H1 (cell line): ENCODE results near the gene GUCA1A. TPM values are rescaled to one million over a fixed set of nuclear protein-coding genes. Genes with fewer than 3 reads are reported as not detected.
"Not testable (repeated sequence)": the region's sequence is repeated elsewhere in the genome, so short reads cannot be mapped to it uniquely, and the experiment has no call there.

Source experiments
- CTCF ChIA-PET: fragments of 300-600 bp; sonication (Branson Sonifier 250); formaldehyde crosslinking; loops from one replicate; lab custom pipeline; 2021; ENCODE audit not compliant: partially characterized antibody; lab: Charles Lee
- POLR2A ChIA-PET: fragments of 300-600 bp; sonication (Branson Sonifier 250); formaldehyde crosslinking; loops from one replicate; lab custom pipeline; 2021; ENCODE audit warnings: inconsistent platforms; ENCODE audit not compliant: partially characterized antibody; lab: Charles Lee
- DNase-seq, 2 experiments: peaks; one replicate each; pipeline versions ENCODE4 v3.0.0 to v3.0.0-alpha.2; 2010 to 2022; ENCODE audit warnings: low spot score in 2 of 2, low read depth in 1 of 2, mixed read lengths in 1 of 2
- FAIRE-seq: peaks from 2 replicates; lab custom pipeline; 2011; peaks lifted over from hg19 to GRCh38; lab: Jason Lieb, UNC
- H2AFZ ChIP-seq: 2 replicates; pipeline ENCODE4 v1.8.1; 2012; ENCODE audit warnings: low read length, inconsistent platforms
- H2AK5ac ChIP-seq: 2 replicates; pipeline ENCODE4 v1.6.1; 2013; ENCODE audit warnings: low read depth, low read length
- H2BK120ac ChIP-seq: replicated peaks from 2 replicates; pipeline ENCODE3; 2013; ENCODE audit warnings: low read depth, low read length, inconsistent platforms
- H2BK12ac ChIP-seq: 2 replicates; pipeline ENCODE4 v1.6.1; 2013; ENCODE audit warnings: low read depth, low read length
- H2BK15ac ChIP-seq: 2 replicates; pipeline ENCODE4 v1.6.1; 2013; ENCODE audit warnings: low read length
- H2BK20ac ChIP-seq: 2 replicates; pipeline ENCODE4 v1.6.1; 2013; ENCODE audit warnings: low read length
- H2BK5ac ChIP-seq: 2 replicates; pipeline ENCODE4 v1.6.1; 2013; ENCODE audit warnings: low read depth, low read length
- H3K14ac ChIP-seq: 2 replicates; pipeline ENCODE4 v1.6.1; 2013; ENCODE audit warnings: inconsistent platforms; ENCODE audit not compliant: insufficient read length
- H3K18ac ChIP-seq: 2 replicates; pipeline ENCODE4 v1.6.1; 2013; ENCODE audit warnings: low read length; ENCODE audit errors: extremely low read depth
- H3K23ac ChIP-seq: 2 replicates; pipeline ENCODE4 v1.6.1; 2013; ENCODE audit warnings: inconsistent platforms; ENCODE audit not compliant: insufficient read length
- H3K23me2 ChIP-seq: 2 replicates; pipeline ENCODE4 v1.6.1; 2013; ENCODE audit warnings: low read depth, low read length
- H3K27ac ChIP-seq: 2 replicates; pipeline ENCODE4 v1.6.1; 2011; ENCODE audit warnings: low read depth, low read length, inconsistent platforms
- H3K27me3 ChIP-seq, 4 experiments: replicated peaks in 1 of 4; 1 replicate in 1 of 4; 2 replicates in 3 of 4; pipeline versions ENCODE4 v1.6.1 to v1.8.1; 2011 to 2013; ENCODE audit warnings: low read length in 3 of 4, mild to moderate bottlenecking in 3 of 4, inconsistent platforms in 2 of 4, mixed read lengths in 2 of 4, moderate library complexity in 1 of 4; ENCODE audit not compliant: control insufficient read depth in 3 of 4, insufficient read depth in 3 of 4; ENCODE audit errors: extremely low read depth in 1 of 4
- H3K36me3 ChIP-seq, 4 experiments: 2 replicates each; pipeline versions ENCODE4 v1.6.1 to v1.8.1; 2011 to 2013; ENCODE audit warnings: mild to moderate bottlenecking in 4 of 4, low read length in 3 of 4, moderate library complexity in 2 of 4, control low read depth in 1 of 4, inconsistent platforms in 1 of 4; ENCODE audit not compliant: insufficient read depth in 4 of 4, control insufficient read depth in 2 of 4
- H3K4ac ChIP-seq: replicated peaks from 2 replicates; pipeline ENCODE3; 2013; ENCODE audit warnings: low read length, low read depth, mixed read lengths, inconsistent platforms; ENCODE audit not compliant: insufficient read length
- H3K4me1 ChIP-seq, 4 experiments: replicated peaks in 1 of 4; 1 replicate in 1 of 4; 2 replicates in 3 of 4; pipeline versions ENCODE4 v1.6.1 to v1.8.1; 2011 to 2013; ENCODE audit warnings: low read length in 3 of 4, inconsistent platforms in 2 of 4, mixed read lengths in 1 of 4; ENCODE audit not compliant: insufficient read depth in 4 of 4, control insufficient read depth in 3 of 4
- H3K4me2 ChIP-seq, 2 experiments: 2 replicates each; pipeline versions ENCODE4 v1.6.1 to v1.8.1; 2011 to 2013; ENCODE audit warnings: low read depth in 2 of 2, low read length in 2 of 2, control low read depth in 1 of 2, inconsistent platforms in 1 of 2, mild to moderate bottlenecking in 1 of 2; ENCODE audit not compliant: insufficient read depth in 1 of 2
- H3K4me3 ChIP-seq, 4 experiments: fragments of 200-600, 300-600 bp in 1 of 4; sonication (generic), shearing (Covaris generic), sonication (Bioruptor Twin) in 1 of 4; 2 replicates each; pipeline versions ENCODE4 v1.5.1 to v1.8.1; 2011 to 2016; ENCODE audit warnings: low read length in 4 of 4, low read depth in 3 of 4, control low read depth in 2 of 4, inconsistent platforms in 2 of 4, mild to moderate bottlenecking in 2 of 4, mixed read lengths in 1 of 4, moderate library complexity in 1 of 4; ENCODE audit not compliant: insufficient read depth in 2 of 4; ENCODE audit errors: extremely low read depth in 1 of 4
- H3K56ac ChIP-seq: replicated peaks from 2 replicates; pipeline ENCODE3; 2013; ENCODE audit warnings: low read depth, mild to moderate bottlenecking, mixed read lengths, low read length, inconsistent platforms; ENCODE audit not compliant: insufficient read length
- H3K79me1 ChIP-seq: 2 replicates; pipeline ENCODE4 v1.6.1; 2013; ENCODE audit warnings: low read depth, low read length, control low read depth
- H3K79me2 ChIP-seq, 2 experiments: 2 replicates each; pipeline versions ENCODE4 v1.6.1 to v1.8.1; 2012 to 2013; ENCODE audit warnings: low read length in 2 of 2, mild to moderate bottlenecking in 2 of 2, inconsistent platforms in 1 of 2; ENCODE audit not compliant: insufficient read depth in 2 of 2, control insufficient read depth in 1 of 2
- H3K9ac ChIP-seq, 4 experiments: replicated peaks in 1 of 4; 1 replicate in 1 of 4; 2 replicates in 3 of 4; pipeline versions ENCODE4 v1.6.1 to v1.8.1; 2011 to 2013; ENCODE audit warnings: low read depth in 3 of 4, low read length in 3 of 4, control low read depth in 2 of 4, mild to moderate bottlenecking in 2 of 4, moderate library complexity in 2 of 4, inconsistent platforms in 1 of 4; ENCODE audit errors: extremely low read depth in 1 of 4
- H3K9me3 ChIP-seq, 2 experiments: 2 replicates each; pipeline versions ENCODE4 v1.6.1 to v1.8.1; 2012 to 2013; ENCODE audit warnings: mild to moderate bottlenecking in 2 of 2, moderate library complexity in 2 of 2, control low read depth in 1 of 2, inconsistent platforms in 1 of 2, low read depth in 1 of 2, low read length in 1 of 2, mixed read lengths in 1 of 2; ENCODE audit not compliant: insufficient read depth in 2 of 2
- H4K20me1 ChIP-seq, 2 experiments: replicated peaks in 1 of 2; 2 replicates each; pipeline versions ENCODE3 to v1.8.1; 2011 to 2013; ENCODE audit warnings: inconsistent platforms in 2 of 2, low read length in 2 of 2, mild to moderate bottlenecking in 1 of 2; ENCODE audit not compliant: insufficient read depth in 2 of 2, control insufficient read depth in 1 of 2
- H4K5ac ChIP-seq: 2 replicates; pipeline ENCODE4 v1.6.1; 2013; ENCODE audit warnings: low read length, low read depth, mixed read lengths, inconsistent platforms; ENCODE audit not compliant: insufficient read length
- H4K8ac ChIP-seq: 2 replicates; pipeline ENCODE4 v1.8.0; 2013; ENCODE audit warnings: mild to moderate bottlenecking, moderate library complexity, low read length, inconsistent platforms; ENCODE audit not compliant: insufficient read depth; ENCODE audit errors: extremely low read depth
- H4K91ac ChIP-seq: replicated peaks from 2 replicates; pipeline ENCODE3; 2013; ENCODE audit warnings: low read length, mixed read lengths, inconsistent platforms; ENCODE audit not compliant: insufficient read length
- WGBS, 2 experiments: shearing (Covaris generic) in 1 of 2; methylation state at CpG; one replicate each; pipeline versions ENCODE4 v1.1.6 to v1.1.7; 2013 to 2015; ENCODE audit warnings: low lambda C conversion rate in 2 of 2, mixed read lengths in 2 of 2, inconsistent platforms in 1 of 2, low coverage in 1 of 2, missing lambda C conversion rate in 1 of 2; ENCODE audit not compliant: insufficient replicate concordance in 2 of 2, insufficient coverage in 1 of 2, insufficient read length in 1 of 2; ENCODE audit errors: extremely low coverage in 1 of 2, missing lambda C conversion rate in 1 of 2; 5-methylcytosine and 5-hydroxymethylcytosine counted together
- polyA plus RNA-seq, 7 experiments: library from polyadenylated mRNA; depleted of rRNA in 3 of 7; stranded (reverse) in 5 of 7; unstranded in 2 of 7; fragments of >200 nt in 5 of 7; fragments of 200-250 nt in 2 of 7; gene quantifications; 1 replicate in 5 of 7; 2 replicates in 1 of 7; 4 replicates in 1 of 7; pipeline versions ENCODE4 v1.2.1 to v1.2.3, GENCODE V29; 2011 to 2013; ENCODE audit warnings: missing spikeins in 2 of 7, mixed read lengths in 2 of 7
- total RNA-seq: library from RNA; stranded (reverse); fragmentation: NEBNext Ultra II Directional; extraction: Animal tissue kit (Norgen Biotek cat#: 25700); gene quantifications from 2 replicates; pipeline ENCODE4 v1.2.1, GENCODE V29; 2021

GUCA1A gene
- total and polyA plus RNA-seq, 2 of the 8 experiments (the other 6 are each of a cell fraction or from before 2014, with no cell fraction given): 4.6 to 24.6 TPM

- not testable (repeated sequence) for H3K14ac ChIP-seq, H2BK5ac ChIP-seq, FAIRE-seq, H3K9ac ChIP-seq, H4K5ac ChIP-seq, H3K23me2 ChIP-seq, H2AFZ ChIP-seq, H4K91ac ChIP-seq, H3K27me3 ChIP-seq, H3K23ac ChIP-seq, H3K9me3 ChIP-seq, H4K8ac ChIP-seq, H3K79me1 ChIP-seq, H2BK20ac ChIP-seq, H3K36me3 ChIP-seq, DNase-seq, H2BK15ac ChIP-seq, H3K18ac ChIP-seq, H3K4ac ChIP-seq, H3K4me3 ChIP-seq, H3K56ac ChIP-seq, H4K20me1 ChIP-seq, H2BK12ac ChIP-seq, H3K27ac ChIP-seq, H2BK120ac ChIP-seq, H3K79me2 ChIP-seq, H2AK5ac ChIP-seq, H3K4me2 ChIP-seq
- 84% methylated on average over 3 of the region's 4 CpGs; no CpG with 5 or more reads in 1 of the 2 experiments for WGBS, 2 experiments
- H3K4me1 ChIP-seq: peaks cover 1 to 12% (median 7%) of the 10 kb centered on the region in 4 experiments; a peak in 5 of 7 replicates
- CTCF ChIA-PET: interaction anchor here (1.1 to 1.3 kb wide), 3 partner anchors 9 to 64 kb away, joined by 3 to 4 read pairs (median 4); no protein-coding TSS in a partner anchor
- POLR2A ChIA-PET: interaction anchor here (1.2 to 4.3 kb wide), 3 partner anchors 10 to 30 kb away, joined by 3 to 39 read pairs (median 3); partner anchors contain the start of gene C6orf132
Observed at GRCh38 chr6:42152528-42153213, 20.5 kb upstream of the GUCA1A start.
